ENCODE measurements around the gene FBXW12.

DNA sequence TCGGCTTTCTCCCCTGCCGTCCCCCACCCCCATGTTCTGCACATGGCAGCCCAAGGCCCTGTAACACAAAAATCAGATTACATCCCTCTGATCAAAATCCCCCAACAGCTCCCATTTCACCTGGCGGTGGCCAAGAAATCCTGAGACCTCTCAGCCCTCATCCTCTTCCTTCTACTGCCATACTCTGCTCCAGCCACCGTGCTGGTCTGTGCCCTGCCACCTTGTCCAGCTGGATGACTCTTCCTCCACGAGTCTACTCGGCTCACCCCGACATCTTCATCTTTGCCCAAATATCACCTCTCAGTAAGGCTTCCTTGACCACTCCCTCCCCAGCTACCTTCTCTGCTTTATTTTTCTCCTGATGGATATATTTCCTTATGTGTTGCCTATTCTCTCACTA, 64.8 kb downstream of the FBXW12 start:
- TF ChIP-seq CTCF (IDR thresholded peaks at IDR 0.05) (no peak), POLR2A (IDR thresholded peaks at IDR 0.05) (no peak)

Data from lower leg skin (tissue), 3 donors.